K562 (cell line): ENCODE data around the gene RUVBL1. TPM values are rescaled to one million over a fixed set of nuclear protein-coding genes. Genes with fewer than 3 reads are reported as not detected.

Experiments used
- FOXJ2 ChIP-seq: fragments of 200-800 bp; sonication (Bioruptor generic); IDR thresholded peaks from 2 replicates; pipeline ENCODE4 v1.6.1; 2016; ENCODE audit warnings: missing genetic modification characterization, missing compliant biosample characterization
- PRDM10 ChIP-seq: fragments of 450-650 bp; IDR thresholded peaks from 2 replicates; pipeline ENCODE4 v1.6.1; 2018; ENCODE audit not compliant: partially characterized antibody
- REST ChIP-seq, 2 experiments: fragments of 450-650 bp; formaldehyde crosslinking in 1 of 2; IDR thresholded peaks; 2 replicates each; pipeline versions ENCODE4 v1.4.0 to v1.6.1; 2014 to 2020; ENCODE audit warnings: mild to moderate bottlenecking in 2 of 2, borderline replicate concordance in 1 of 2, low read depth in 1 of 2
- polyA plus RNA-seq, 8 experiments: library from polyadenylated mRNA; depleted of rRNA in 4 of 8; stranded (reverse) in 5 of 8; unstranded in 3 of 8; fragments of >200 nt; fragmentation: Nextera tagmentation in 2 of 8; fragmentation: Illumina TruSeq in 1 of 8; extraction: Ambion mirVana in 2 of 8; extraction: Trizol in 1 of 8; gene quantifications; 2 replicates each; pipeline versions ENCODE4 v1.2.1 to v1.2.3, GENCODE V29; 2011 to 2014; ENCODE audit warnings: inconsistent platforms in 1 of 8, missing spikeins in 1 of 8
- total RNA-seq, 7 experiments: library from RNA; depleted of rRNA in 6 of 7; stranded (reverse); fragments of >200 nt in 6 of 7; fragmentation: Illumina TruSeq in 2 of 7; extraction: Trizol in 2 of 7; gene quantifications; 2 replicates each; pipeline versions ENCODE4 v1.2.1 to v1.2.3, GENCODE V29; 2011 to 2021; ENCODE audit warnings: low replicate concordance in 1 of 7

Gene RUVBL1
- total and polyA plus RNA-seq, 9 of the 15 experiments (the other 6 are each of a cell fraction or from before 2014, with no cell fraction given) = 20.7 to 147 (median 113) TPM

- TF ChIP-seq REST (IDR thresholded peaks at IDR 0.05; ENCODE audit: borderline replicate concordance) = no peak
- no peak for TF ChIP-seq REST (CRISPR knock-in tag; IDR thresholded peaks at IDR 0.05; ENCODE audit: low read depth)
- no peak for TF ChIP-seq PRDM10
- no peak for TF ChIP-seq FOXJ2 (tag)
These were observed 83.6 kb downstream of the RUVBL1 start (continued) for GRCh38 chr3:128040041-128040440.
